A549 (cell line): ENCODE results near the gene MAPKAP1.

Experiments
- CEBPB ChIP-seq, 2 experiments: fragments of >200 bp in 1 of 2; sonication (Bioruptor Twin) in 1 of 2; formaldehyde crosslinking in 1 of 2; IDR thresholded peaks; 2 replicates each; pipeline ENCODE4 v1.6.1; 2012 to 2016
- EP300 ChIP-seq, 2 experiments: fragments of >200 bp; sonication (Bioruptor Twin); formaldehyde crosslinking; IDR thresholded peaks; 2 replicates in 1 of 2; 3 replicates in 1 of 2; pipeline ENCODE4 v1.6.1; 2016 to 2017
- KDM5A ChIP-seq: fragments of 200-600 bp; sonication (generic); IDR thresholded peaks from 2 replicates; pipeline ENCODE4 v1.6.1; 2016; ENCODE audit warnings: antibody characterized with exemption, mild to moderate bottlenecking
- RAD21 ChIP-seq, 2 experiments: fragments of >200 bp in 1 of 2; sonication (Bioruptor Twin) in 1 of 2; formaldehyde crosslinking in 1 of 2; IDR thresholded peaks in 1 of 2; conservative IDR thresholded peaks in 1 of 2; 2 replicates in 1 of 2; 3 replicates in 1 of 2; pipeline ENCODE4 v1.6.1; 2012 to 2018; ENCODE audit warnings: inconsistent platforms in 1 of 2
- RNF2 ChIP-seq: fragments of 200-600 bp; sonication (generic); IDR thresholded peaks from 2 replicates; pipeline ENCODE4 v1.6.1; 2016; ENCODE audit warnings: low read depth, mild to moderate bottlenecking, antibody characterized with exemption, moderate library complexity, borderline replicate concordance
- SREBF2 ChIP-seq: fragments of 450-650 bp; IDR thresholded peaks from 2 replicates; pipeline ENCODE4 v1.6.1; 2014; ENCODE audit warnings: mild to moderate bottlenecking, moderate library complexity
- TFCP2L1 ChIP-seq: fragments of 250-450 bp; sonication (Bioruptor Pico); IDR thresholded peaks from 2 replicates; pipeline ENCODE4 v1.5.0; 2021; ENCODE audit warnings: mild to moderate bottlenecking
- TF ChIP-seq, protein P1 (sequence below): fragments of >200 bp; sonication (Bioruptor Twin); formaldehyde crosslinking; IDR thresholded peaks from 3 replicates; pipeline ENCODE4 v1.5.1; 2016
- TF ChIP-seq, protein P2 (sequence below): fragments of 450-650 bp; IDR thresholded peaks from 2 replicates; pipeline ENCODE4 v1.6.1; 2014; ENCODE audit warnings: antibody characterized with exemption
- TF ChIP-seq, protein P3 (sequence below): fragments of 250-450 bp; sonication (Bioruptor Pico); IDR thresholded peaks from 2 replicates; pipeline ENCODE4 v1.5.0; 2021; ENCODE audit warnings: mild to moderate bottlenecking, moderate library complexity, borderline replicate concordance

DNA sequence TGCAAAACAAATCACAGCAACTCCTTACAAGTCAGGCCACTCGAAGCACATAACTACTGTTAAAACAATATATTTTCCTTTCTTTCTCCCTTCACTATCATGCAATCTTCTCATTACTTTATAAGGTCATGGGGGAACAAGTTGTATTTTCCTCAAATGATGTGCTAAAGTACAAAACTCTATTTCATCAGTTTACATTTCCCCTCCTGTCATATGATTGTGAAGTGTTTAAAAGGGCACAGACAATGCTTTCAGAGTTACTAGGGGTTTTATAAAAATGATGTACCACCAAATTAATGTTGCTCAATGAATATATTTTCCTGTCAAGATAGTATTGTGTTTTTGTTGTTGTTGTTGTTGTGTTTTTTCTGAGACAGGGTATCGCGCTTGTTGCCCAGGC is 34.1 kb downstream of the MAPKAP1 start:
- TF ChIP-seq, protein P1, sequence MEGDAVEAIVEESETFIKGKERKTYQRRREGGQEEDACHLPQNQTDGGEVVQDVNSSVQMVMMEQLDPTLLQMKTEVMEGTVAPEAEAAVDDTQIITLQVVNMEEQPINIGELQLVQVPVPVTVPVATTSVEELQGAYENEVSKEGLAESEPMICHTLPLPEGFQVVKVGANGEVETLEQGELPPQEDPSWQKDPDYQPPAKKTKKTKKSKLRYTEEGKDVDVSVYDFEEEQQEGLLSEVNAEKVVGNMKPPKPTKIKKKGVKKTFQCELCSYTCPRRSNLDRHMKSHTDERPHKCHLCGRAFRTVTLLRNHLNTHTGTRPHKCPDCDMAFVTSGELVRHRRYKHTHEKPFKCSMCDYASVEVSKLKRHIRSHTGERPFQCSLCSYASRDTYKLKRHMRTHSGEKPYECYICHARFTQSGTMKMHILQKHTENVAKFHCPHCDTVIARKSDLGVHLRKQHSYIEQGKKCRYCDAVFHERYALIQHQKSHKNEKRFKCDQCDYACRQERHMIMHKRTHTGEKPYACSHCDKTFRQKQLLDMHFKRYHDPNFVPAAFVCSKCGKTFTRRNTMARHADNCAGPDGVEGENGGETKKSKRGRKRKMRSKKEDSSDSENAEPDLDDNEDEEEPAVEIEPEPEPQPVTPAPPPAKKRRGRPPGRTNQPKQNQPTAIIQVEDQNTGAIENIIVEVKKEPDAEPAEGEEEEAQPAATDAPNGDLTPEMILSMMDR = no peak
- TF ChIP-seq CEBPB (IDR thresholded peaks at IDR 0.05) (no peak), SREBF2 (no peak), KDM5A (no peak), TFCP2L1 (no peak), RNF2 (no peak), RAD21 (conservative IDR thresholded peaks at IDR 0.05 in 1 of 2, IDR thresholded peaks at IDR 0.05 in 1 of 2) (no peak), EP300 (IDR thresholded peaks at IDR 0.05) (no peak)
- TF ChIP-seq, protein P2, sequence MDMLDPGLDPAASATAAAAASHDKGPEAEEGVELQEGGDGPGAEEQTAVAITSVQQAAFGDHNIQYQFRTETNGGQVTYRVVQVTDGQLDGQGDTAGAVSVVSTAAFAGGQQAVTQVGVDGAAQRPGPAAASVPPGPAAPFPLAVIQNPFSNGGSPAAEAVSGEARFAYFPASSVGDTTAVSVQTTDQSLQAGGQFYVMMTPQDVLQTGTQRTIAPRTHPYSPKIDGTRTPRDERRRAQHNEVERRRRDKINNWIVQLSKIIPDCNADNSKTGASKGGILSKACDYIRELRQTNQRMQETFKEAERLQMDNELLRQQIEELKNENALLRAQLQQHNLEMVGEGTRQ = no peak
- TF ChIP-seq, protein P3, sequence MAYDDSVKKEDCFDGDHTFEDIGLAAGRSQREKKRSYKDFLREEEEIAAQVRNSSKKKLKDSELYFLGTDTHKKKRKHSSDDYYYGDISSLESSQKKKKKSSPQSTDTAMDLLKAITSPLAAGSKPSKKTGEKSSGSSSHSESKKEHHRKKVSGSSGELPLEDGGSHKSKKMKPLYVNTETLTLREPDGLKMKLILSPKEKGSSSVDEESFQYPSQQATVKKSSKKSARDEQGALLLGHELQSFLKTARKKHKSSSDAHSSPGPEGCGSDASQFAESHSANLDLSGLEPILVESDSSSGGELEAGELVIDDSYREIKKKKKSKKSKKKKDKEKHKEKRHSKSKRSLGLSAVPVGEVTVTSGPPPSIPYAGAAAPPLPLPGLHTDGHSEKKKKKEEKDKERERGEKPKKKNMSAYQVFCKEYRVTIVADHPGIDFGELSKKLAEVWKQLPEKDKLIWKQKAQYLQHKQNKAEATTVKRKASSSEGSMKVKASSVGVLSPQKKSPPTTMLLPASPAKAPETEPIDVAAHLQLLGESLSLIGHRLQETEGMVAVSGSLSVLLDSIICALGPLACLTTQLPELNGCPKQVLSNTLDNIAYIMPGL (CRISPR knock-in tag) = no peak
